Uterus (tissue), 2 donors: ENCODE results near the gene MFSD2A.

ENCODE experiments used
- POLR2A ChIP-seq, 2 donors: fragments of 450-650 bp; IDR thresholded peaks; one replicate each; pipeline ENCODE4 v1.6.1; 2016; ENCODE audit warnings: antibody characterized with exemption in 2 of 2, mild to moderate bottlenecking in 1 of 2, moderate library complexity in 1 of 2
- TF ChIP-seq, protein P1 (sequence below), 4 experiments: fragments of 200-600 bp in 2 of 4; fragments of 450-650 bp in 2 of 4; sonication (generic) in 2 of 4; IDR thresholded peaks; one replicate each; pipeline ENCODE4 v1.5.1; 2016 to 2019; ENCODE audit warnings: antibody characterized with exemption in 4 of 4, mild to moderate bottlenecking in 2 of 4, moderate library complexity in 1 of 4

DNA sequence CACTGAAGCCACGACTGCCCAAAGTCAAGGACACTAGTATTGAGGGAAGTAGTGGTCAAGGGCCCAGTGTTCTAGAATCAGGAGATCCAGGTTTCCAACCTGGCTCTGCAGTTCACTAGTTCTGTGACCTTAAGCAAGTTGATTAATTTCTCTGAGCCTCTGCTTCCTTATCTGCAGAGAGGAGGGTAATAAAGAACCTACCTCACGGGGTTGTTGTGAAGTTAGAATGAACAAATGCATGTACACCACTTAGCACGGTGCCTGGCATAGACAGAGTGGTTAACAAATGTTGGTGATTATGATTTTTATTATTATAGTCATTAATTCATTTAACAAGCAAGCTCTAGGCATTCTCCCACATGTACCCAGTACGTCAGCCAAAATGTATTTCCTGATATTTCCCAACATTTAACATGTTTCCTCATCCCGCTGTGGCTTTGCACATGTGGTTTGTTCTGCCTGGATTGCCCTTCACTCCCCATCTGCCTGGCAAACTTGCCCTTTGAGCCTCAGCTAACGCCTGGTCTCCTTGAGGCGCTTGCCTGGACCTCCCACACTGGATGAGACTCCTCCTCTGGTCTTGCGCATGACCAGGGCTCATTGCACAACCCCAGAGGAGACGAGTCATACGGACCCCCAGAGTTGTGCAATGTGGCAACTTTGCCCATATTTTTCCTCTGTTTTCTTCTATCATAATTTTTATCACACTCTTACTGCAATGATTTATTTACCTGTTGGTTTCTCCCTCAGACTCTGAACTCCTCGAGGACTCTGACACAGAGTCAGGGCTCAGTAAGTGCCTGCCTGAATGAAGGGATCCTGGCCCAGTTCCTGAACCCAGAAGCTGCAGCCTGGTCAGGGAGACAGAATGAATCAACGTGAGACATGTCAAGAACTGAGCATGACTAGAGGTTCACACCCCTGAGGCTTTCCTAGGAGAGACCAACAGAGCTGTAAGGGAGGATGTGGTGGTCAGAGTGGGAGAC lies 20.7 kb upstream of the MFSD2A start:
- TF ChIP-seq, protein P1, sequence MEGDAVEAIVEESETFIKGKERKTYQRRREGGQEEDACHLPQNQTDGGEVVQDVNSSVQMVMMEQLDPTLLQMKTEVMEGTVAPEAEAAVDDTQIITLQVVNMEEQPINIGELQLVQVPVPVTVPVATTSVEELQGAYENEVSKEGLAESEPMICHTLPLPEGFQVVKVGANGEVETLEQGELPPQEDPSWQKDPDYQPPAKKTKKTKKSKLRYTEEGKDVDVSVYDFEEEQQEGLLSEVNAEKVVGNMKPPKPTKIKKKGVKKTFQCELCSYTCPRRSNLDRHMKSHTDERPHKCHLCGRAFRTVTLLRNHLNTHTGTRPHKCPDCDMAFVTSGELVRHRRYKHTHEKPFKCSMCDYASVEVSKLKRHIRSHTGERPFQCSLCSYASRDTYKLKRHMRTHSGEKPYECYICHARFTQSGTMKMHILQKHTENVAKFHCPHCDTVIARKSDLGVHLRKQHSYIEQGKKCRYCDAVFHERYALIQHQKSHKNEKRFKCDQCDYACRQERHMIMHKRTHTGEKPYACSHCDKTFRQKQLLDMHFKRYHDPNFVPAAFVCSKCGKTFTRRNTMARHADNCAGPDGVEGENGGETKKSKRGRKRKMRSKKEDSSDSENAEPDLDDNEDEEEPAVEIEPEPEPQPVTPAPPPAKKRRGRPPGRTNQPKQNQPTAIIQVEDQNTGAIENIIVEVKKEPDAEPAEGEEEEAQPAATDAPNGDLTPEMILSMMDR (IDR thresholded peaks at IDR 0.05): no peak
- TF ChIP-seq POLR2A (IDR thresholded peaks at IDR 0.05): no peak
